NK-92 (cell line): ENCODE data around the gene SFMBT1.
"Not testable (repeated sequence)": the region's sequence is repeated elsewhere in the genome, so short reads cannot be mapped to it uniquely, and the experiment has no call there.

Source experiments
- DNase-seq: peaks from one replicate; lab custom pipeline; 2025; ENCODE audit not compliant: unreplicated experiment; lab: John Stamatoyannopoulos, UW

Gene SFMBT1

DNA sequence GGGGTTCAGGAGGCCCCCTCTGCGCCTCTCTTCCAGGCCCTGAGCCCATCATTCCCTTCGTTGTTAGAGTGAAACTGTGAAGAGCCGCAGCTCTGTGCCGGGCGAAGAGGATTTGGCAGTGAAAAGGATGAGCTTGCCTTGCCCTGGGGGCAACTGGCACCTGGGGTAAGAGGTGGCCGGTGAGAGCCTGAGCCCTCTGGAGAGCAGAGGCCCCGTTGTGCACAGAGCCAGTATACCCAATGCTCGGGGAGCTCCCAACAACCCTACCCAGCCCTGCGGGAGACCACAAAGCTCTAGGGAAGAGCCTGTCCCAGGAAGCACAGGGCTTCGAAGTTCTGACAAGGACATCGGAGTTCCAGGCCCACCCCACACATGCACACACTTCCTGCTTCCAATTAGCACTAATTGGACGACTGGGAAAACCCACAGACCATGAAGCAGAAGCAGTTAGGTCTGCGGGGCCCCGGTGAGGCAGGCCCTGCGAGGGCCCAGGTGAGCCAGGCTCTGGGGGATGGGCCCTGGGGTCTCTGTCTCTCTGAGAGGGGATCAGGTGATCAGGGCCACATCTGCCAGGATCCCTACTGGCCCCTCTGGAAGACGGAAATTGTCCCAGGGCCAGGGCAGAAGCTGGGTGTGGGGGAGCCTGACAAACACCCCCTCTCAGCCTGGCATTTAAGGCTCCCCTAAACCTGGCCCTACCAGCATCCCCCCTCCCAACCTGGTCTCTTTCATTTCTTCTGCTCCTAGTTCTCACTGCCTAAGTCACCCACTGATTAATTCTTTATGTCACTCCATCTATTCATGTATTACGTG is 27.9 kb upstream of the SFMBT1 start:
- DNase-seq = no peak

DNA sequence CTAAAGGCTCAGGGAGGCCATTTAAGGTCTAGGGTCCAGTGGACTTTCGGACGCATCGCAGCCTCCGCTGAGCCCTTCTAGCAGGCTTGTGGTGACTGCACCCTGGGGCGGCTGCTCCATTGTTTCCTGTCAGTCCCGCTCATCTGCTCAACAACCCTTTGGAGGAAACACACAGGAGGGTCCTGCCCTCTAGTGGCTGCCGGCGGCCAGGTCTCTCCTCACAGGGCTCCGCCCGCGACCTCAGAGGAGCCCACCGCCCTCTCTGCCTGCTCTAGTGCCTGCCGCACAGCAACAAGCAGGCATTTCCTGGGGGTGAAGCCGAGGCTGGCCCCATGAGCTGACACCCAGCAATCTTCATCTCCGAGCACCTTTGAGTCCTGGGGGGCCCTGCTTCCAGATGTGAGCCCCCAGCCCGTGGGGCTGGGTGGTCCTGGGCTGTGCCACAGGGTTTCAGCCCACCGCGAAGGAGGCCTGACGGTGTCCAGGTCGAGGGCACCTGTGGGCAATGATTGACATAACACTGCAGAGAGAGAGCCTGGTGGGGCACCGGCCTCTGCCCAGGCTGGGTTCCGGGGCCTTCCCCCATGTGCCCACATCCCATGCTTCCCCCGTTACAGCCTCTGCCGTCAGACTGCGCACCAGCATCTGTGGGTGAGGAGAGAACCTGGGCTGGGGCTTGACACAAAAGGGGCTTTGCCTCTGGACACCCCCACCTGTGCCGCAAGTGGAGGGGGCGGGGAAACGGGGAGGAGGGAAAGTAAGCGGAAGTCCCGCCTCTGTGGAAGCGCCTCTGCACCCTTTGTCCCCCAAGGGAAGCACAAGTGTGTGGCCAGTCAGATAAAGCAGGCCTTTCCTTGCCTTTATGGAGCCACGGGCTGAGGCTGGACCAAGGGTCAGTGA is 27.0 kb upstream of the SFMBT1 start:
- DNase-seq = peak; percentile 6

DNA sequence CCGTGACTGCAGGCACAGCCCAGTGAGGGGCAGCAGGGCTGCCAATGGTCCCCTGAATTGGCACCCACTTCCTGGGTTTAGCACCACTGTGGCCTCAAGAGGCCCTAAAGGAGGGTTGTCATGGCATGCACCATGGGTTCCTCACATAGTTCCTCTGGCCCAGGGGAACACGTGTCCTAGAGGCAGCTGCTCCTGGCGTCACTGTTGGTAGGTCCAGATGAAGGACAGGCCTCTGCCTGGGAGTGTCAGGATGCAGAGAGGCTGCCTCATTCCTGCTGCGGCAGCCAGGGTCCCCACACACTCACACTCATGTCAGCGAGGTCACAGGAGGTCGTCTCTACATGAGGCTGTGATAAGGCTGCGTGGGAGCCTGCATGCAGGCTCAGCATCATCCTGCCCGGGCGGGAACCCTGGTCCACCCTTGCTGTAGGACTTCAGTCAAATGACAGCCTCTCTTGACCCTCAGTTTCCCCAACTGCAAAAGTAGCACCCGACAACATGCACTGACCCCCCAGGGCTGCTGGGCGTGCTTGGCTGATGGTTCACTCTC is 26.1 kb upstream of the SFMBT1 start:
- no peak for DNase-seq

DNA sequence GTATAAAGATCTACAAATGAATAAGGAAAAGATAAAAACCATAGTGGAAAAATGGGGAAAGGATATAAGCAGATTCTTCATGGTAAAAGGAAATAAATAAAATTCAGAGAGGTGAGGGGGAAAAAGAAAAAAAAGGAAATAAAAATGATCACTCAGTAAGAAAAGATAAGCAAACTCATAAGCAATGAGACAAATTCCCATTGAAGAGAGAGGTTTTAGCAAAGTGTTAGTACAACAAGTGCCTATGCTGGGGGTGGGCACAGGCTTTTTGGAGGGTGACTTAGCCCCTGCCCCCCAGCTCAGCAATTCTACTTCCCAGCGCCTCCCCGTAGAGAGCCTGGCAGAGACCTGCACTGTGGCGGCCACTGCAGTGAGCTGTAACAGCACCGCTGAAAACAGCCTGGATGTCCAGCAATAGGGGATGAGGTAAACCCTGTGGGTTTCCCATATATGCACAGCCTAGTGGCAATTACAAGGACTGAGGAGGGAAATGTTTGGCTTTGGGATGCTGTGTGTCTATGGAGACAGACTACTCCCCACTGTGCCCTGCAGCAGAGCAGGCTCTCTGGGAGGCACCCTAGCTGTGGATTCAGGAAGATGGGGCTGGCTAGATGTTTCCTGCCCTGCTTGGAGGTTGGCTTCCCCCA is 23.7 kb upstream of the SFMBT1 start:
- no peak for DNase-seq

DNA sequence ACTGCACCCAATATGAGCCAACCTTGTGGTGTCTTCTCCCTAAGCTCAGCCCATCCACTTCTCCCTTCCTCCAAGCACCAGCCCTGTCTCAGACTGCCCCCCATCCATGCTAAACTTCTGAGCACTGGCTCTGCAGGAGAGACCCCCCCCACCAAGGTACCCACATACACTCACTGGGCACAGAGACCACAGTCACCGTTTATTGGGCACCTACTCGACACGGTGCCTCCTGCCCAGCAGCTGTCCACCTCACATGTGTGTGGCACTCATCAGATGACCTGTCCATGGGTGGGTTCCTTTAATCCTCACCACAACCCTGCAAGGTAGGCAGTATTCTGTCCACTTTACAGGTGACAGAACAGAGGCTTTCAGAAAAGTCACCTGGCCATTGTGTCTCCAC is 22.3 kb upstream of the SFMBT1 start:
- DNase-seq = no peak

DNA sequence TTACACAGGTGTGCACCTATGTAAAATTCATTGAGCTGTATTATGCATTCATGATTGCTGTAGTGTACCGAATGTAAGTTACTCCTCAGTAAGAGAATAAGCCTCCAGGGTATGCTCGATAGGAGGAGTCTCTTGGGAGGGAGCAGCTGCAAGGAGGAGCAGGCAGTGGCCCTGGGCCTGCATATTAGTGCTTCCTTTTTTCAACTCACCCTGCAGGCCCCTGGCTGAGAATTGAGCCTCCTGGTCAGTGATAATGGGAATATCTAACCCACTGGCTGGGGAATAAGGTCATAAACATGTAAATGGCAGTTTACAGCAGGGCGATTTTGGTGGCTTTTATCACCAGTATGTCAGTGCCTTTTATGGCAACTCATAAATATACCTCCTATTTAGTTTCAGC is 21.7 kb upstream of the SFMBT1 start:
- no peak for DNase-seq

DNA sequence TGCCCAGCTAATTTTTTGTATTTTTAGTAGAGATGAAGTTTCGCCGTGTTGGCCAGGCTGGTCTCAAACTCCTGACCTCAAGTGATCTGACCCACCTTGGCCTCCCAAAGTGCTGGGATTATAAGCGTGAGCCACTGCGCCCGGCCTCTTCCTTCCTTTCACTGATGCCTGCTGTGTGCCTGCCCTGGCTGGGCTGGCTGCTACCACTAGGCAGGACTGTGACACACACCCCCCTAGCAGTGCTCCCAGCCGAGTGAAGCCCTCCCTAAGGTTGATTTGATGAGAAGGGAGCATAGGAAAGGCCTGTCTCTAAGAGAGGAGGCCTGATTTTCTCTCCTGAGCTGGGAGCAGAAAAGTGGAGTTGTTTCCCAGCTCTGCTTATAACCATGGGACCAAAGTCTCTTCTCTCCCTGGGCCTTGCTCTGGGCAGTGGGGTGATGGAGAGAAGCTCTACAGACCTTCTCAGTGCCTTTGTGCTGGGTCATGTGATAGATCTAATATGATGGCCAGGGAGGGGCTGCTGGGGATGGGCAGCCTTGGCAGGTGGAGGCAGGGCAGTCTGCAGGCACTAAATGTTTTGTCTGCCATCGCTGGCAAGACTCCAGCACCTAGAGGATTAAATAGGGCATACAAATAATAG is 20.1 kb upstream of the SFMBT1 start:
- no peak for DNase-seq

DNA sequence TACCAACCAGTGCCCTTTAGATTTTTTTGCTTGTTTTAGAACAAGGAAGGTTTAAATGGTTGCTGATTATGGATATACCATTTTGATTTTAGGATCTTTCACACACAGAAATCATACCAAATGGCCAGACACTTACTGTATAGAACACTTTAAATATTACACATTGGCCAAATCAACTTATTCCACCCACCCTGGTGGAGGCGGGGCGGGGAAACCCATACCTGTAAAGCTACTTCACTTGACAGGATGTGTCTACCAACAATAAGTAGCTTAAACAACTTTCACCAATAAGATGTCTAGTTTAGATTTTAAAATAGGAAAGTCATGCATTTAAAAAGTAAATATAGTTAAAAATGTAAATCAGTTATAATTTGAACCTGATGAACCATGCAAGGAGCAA is 17.0 kb upstream of the SFMBT1 start:
- no peak for DNase-seq

DNA sequence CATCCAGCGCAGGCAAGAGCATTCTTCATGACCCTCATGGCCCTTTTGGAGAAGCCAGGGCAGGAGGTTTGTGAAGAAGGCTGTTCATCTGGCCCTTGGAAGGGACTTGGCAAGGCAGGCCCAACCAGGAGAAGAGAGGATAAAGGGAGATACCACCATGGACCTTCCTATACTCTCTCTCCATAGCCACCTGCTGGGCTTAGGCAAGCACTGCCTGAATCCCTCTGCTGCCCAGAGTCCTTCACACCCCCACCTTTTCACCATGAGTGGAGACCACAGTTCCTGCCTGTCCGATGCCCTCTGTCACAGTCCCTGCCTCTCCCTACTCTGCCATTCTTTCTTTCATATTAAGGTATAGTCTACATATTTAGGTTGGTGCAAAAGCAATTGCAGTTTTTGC is 10.6 kb upstream of the SFMBT1 start:
- no peak for DNase-seq

DNA sequence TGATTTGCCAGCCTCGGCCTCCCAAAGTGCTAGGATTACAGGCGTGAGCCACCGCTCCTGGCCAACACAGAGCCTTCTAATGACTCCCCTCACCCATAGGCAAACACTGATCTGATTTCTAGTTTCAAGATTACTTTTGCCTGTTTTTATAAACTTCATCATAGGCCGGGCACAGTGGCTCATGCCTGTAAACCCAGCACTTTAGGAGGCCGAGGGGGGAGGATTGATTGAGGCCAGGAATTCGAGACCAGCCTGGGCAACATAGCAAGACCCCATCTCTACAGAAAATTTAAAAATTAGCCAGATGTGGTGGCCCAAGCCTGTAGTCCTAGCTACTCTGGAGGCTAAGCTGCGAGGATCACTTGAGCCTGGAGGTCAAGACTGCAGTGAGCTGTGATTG is 8.4 kb upstream of the SFMBT1 start:
- not testable (repeated sequence) for DNase-seq

DNA sequence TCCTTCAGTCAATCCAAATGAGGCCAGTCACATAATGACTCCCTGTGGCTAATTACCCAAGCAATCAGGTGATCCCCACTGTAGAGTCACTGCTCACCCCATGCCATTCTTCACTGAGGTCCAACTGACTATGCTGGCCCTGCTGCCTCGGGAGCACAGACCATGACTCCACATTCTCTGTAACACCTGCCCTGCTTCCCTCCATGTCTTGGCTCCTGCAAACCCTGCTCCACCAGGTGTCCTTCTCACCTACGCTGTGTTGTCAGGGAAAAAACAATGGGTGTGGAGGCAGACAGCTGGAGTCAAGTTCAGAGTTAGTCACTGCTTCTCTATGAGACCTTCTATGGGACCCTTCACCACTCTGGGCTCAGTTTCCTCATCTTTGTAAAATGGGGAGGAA is 6.1 kb upstream of the SFMBT1 start:
- DNase-seq = no peak

DNA sequence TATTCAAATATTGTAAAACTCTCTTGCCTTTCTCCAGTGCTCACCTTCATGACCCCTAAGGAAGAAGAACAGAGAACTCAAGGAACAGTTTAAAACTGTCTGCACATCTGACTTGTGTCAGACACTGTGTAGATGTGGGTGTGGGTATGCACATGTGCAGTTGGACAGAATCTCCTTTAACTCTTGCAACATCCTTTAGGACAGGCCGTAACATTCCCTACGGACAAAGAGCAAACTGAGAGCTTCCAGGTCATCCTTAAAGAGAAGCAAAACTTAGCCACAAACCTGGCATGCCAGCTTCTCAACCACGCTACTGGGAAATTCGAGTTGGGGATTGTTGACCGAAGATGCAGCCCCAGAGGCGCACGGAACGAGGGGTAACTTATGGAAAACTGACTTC is 4.1 kb upstream of the SFMBT1 start:
- DNase-seq = no peak

DNA sequence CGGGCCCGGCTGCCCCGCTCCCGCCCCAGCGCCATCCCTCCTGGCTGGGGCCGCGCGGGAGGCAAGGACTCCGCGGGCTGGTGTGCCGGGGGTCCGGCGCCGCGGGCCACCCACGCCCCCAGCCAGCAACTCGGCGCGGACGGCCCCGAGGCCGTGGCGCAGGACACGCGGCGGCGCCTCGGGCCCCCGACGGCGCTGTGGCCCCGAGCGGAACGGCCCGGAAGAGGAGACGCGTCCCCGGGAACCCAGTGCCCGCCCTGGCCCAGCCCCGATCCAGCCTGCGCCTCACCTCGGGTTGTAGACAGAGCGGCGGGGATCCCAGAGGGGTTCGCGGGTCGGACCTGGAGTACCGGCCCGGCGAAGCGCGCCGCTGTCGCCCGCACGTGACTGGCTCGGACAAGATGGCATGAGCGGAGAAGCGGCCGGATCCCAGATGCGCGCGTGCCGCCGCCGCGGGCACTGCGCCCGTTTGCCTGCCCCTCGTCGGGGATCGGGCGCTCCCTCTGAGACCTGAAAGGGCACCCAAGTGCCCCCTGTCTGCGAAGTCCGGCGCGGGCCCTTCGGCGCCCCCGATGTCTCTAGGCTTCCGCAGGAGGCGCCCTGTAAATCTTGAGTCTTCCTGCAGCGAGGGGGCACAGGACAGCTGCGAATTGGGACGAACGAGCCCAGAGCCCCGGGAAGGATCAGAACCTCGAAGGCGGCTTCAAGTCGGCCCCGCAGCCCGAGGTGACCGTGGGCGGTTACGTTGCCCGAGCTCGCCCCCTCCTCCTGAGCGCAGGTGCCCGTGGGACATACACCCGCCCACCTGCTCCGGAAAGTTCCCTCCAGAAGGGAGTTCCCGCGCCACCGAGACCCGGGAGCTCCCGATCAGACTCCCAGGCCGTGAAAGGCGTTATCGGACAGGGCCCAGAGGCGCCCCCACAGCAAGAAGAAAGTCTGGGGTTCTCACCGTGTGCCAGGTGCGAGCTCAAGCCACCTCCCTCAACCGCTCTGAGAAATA is 598 bp upstream of the SFMBT1 start:
- DNase-seq = no peak

DNA sequence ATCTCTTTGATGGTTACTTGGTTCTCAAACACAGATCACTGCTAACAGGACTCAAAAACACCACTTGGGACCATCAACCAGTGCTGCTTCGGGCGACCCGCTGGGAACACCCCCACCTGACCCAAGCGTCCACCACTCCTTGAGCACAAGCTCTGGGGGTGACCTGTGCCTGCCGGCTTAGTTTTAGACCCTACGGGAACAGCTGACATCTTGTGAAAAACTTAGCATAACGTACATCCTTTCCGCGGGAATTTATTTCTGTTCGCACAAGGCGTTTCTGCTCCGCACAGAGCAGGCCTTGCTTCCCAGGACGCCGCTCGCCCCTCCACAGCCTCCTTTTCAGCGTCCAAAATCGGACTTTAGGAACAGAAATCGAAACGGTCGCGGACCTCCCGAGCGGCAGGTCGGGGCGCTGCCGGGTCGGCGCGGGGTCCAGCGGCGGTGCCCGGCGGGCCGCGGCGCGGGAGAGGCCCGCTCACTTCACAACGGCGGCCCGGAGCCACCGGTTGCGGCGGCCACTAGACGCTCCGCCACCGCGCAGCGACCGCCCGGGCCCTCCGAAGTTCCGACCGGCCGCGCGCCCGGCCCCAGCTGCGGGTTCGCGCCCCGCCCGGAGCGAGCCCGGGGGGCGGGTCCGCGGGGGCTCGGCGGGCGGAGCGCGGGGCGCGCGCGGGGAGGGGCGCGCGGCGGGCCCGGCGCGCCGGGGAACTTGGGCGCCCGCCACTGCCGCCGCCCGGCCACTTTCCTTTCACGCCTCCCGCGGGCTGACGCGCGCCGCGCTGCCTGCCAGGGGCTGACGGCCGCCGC is 959 bp downstream of the SFMBT1 start:
- no peak for DNase-seq

DNA sequence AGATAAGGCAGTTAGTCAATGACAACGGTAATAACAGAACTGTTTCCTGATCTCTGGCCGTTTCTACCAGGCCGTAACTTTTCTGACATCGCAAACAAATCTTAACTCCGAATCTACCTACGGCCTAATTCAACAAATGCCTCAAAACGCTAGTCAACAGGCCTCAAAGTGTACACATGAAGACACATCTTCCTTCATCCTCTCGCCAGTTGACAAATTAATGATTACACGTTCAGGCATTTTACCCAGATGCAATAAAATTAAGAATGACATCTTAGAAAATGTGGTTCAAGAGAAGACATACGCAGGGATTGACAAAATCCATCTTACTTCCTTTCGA is 1.5 kb downstream of the SFMBT1 start:
- no peak for DNase-seq

DNA sequence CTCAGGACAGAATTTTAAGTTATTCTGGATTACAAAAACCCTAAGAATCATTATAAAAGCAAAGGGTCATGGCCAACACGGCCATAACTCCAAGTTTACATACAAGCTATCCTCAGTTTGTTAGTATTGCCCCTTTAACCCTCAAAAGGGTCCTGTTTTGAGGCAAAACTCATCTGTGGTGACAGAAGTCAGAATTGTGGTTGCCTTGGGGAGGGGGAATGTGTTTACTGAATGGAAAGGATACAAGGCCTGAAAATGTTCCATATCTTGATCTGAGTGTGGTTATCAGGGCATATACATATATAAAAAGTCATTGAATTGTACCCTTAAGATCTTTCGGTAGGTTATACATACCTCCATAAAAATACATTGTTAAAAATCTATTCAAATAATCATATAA is 2.1 kb downstream of the SFMBT1 start:
- DNase-seq = no peak

DNA sequence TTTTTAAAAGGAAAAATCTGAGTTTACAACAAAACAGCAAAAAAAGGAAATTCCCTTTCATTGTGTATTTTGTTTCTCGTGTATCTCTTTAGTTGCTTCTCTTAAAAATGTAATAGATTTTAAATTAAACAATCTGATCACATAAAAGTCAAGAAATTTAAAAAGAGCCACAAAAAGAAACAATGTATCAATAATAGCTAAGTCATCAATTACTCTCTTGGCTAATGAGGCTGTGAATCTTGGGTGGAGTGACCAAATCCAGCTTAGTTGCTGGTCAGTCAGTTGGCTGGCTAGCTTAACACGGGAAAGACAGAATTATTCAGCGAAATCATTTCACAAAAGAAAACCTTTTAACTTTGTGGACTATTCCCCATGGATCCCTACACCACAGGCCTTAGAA is 3.2 kb downstream of the SFMBT1 start:
- DNase-seq = no peak

DNA sequence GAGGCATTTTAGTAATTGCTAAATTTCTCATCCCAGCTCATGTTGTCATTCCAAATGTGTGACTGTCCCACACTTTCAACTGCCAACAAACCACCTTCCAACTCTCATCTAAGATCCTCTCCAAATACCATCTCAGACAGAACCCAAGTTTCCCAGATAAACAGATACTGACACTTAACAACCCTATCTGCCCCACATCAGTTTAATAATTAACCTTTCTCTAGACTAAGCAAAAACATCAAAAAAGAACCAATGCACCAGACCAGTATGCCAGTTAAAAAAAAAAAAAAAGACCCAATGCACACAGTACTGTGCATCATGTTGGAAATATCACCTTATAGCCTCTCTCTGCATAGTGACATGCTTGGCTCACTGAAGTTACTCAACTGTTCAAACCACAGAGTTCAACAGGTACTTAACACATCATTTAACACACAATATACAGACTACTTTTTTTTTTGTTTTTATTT is 5.5 kb downstream of the SFMBT1 start:
- no peak for DNase-seq

DNA sequence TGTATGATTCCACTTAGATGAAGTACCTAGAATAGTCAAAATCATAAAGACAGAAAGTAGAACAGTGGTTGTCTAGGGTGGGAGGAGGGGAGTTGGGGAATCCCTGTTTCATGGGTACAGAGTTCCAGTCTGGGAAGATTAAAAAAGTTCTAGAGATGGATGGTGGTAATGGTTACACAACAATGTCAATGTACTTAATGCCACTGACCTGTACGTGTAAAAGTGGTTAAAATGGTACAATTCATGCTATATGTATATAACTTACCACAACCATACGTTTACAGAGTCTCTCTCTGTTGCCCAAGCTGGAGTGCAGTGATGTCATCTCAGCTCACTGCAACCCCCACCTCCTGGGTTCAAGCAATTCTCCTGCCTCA is 6.5 kb downstream of the SFMBT1 start:
- DNase-seq = no peak
